Upper lobe of right lung (tissue), 1 donor: ENCODE measurements around the gene MPND. TPM values are rescaled to one million over a fixed set of nuclear protein-coding genes. Genes with fewer than 3 reads are reported as not detected.

ENCODE experiments used
- ATAC-seq: fragments of 200-7000 bp; cut with Tn5 transposase; one replicate; pipeline ENCODE4 v1.9.1; 2020; ENCODE audit warnings: mild to moderate bottlenecking, moderate library complexity
- DNase-seq: peaks from one replicate; pipeline ENCODE4 v3.0.0-alpha.2; 2020
- H3K27ac ChIP-seq: fragments of 200-600 bp; one replicate; pipeline ENCODE4 v1.8.0; 2022
- H3K27me3 ChIP-seq: fragments of 200-600 bp; one replicate; pipeline ENCODE4 v1.8.0; 2022; ENCODE audit warnings: mild to moderate bottlenecking
- H3K36me3 ChIP-seq: fragments of 200-600 bp; one replicate; pipeline ENCODE4 v1.8.0; 2022
- H3K4me1 ChIP-seq: fragments of 200-600 bp; one replicate; pipeline ENCODE4 v1.8.0; 2022
- H3K4me3 ChIP-seq: fragments of 200-600 bp; one replicate; pipeline ENCODE4 v1.8.0; 2022; ENCODE audit warnings: mild to moderate bottlenecking
- H3K9me3 ChIP-seq: fragments of 200-600 bp; one replicate; pipeline ENCODE4 v1.8.0; 2022
- intact Hi-C: fragments of 100-400 bp; cut with DNase I; formaldehyde crosslinking; loops from one replicate; pipeline ENCODE4 v1.11.0; 2022
- total RNA-seq: library from RNA; stranded (reverse); fragmentation: NEBNext Ultra II Directional; extraction: Animal tissue kit (Norgen Biotek cat#: 25700); gene quantifications from one replicate; pipeline ENCODE4 v1.2.1, GENCODE V29; 2021
- TF ChIP-seq, protein P1 (sequence below): fragments of 200-600 bp; IDR thresholded peaks from one replicate; pipeline ENCODE4 v1.8.0; 2022; ENCODE audit warnings: antibody characterized with exemption
- donor health status: DM: no; HTN: yes; CAD: no; lungs with severe emphysema.

MPND gene
- total RNA-seq, 1 donor from 2014 or later, result 29.3 TPM

DNA sequence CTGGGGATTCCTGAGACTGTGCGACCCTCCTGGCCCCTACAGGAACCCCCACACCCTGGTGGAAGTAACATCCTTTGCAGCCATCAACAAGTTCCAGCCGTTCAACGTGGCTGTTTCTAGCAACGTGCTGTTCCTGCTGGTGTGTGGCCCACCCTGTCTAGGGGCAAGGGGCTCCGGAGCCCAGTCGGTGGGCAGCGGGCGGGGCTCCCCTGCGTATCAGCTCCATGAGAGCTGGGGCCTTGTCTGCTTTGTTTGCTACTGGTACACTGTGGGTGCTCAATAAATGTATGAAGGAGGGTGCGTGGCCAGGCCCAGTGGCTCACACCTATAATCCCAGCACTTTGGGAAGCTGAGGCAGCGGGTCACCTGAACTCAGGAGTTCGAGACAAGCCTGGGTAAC, 10.9 kb downstream of the MPND start:
- no peak overlapping the region for H3K4me3 ChIP-seq
- peaks cover 16% of the 10 kb centered on the region for H3K36me3 ChIP-seq
- H3K27me3 ChIP-seq, result no peaks in the 10 kb centered on the region
- ATAC-seq (no peak), DNase-seq (no peak)
- intact Hi-C loops, result no loop called here
- H3K9me3 ChIP-seq, result no peaks in the 10 kb centered on the region
- TF ChIP-seq, protein P1, sequence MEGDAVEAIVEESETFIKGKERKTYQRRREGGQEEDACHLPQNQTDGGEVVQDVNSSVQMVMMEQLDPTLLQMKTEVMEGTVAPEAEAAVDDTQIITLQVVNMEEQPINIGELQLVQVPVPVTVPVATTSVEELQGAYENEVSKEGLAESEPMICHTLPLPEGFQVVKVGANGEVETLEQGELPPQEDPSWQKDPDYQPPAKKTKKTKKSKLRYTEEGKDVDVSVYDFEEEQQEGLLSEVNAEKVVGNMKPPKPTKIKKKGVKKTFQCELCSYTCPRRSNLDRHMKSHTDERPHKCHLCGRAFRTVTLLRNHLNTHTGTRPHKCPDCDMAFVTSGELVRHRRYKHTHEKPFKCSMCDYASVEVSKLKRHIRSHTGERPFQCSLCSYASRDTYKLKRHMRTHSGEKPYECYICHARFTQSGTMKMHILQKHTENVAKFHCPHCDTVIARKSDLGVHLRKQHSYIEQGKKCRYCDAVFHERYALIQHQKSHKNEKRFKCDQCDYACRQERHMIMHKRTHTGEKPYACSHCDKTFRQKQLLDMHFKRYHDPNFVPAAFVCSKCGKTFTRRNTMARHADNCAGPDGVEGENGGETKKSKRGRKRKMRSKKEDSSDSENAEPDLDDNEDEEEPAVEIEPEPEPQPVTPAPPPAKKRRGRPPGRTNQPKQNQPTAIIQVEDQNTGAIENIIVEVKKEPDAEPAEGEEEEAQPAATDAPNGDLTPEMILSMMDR, result no peak
- H3K27ac ChIP-seq, result no peak overlapping the region
- no peaks in the 10 kb centered on the region for H3K4me1 ChIP-seq

DNA sequence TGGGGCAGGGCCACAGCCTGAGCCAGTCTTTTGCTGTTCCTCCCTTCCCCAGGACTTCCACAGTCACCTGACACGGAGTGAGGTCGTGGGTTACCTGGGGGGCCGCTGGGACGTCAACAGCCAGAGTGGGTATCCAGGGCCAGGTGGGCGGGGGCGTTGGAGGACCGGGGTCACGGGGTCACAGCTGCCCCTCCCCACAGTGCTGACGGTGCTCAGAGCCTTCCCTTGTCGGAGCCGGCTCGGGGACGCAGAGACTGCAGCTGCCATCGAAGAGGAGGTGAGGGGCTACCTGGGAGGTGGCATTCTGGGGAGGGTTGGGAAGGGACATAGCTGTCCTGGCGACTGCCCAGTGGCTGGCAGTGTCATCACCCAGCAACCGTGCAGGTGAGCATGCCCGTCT, 11.5 kb downstream of the MPND start:
- TF ChIP-seq, protein P1, result no peak
- no peaks in the 10 kb centered on the region for H3K4me1 ChIP-seq
- no peak overlapping the region for H3K27ac ChIP-seq
- H3K4me3 ChIP-seq, result no peak overlapping the region
- intact Hi-C loops, result no loop called here
- DNase-seq (no peak), ATAC-seq (no peak)
- peaks cover 22% of the 10 kb centered on the region for H3K36me3 ChIP-seq
- H3K9me3 ChIP-seq, result no peaks in the 10 kb centered on the region
- no peaks in the 10 kb centered on the region for H3K27me3 ChIP-seq

- H3K4me1 ChIP-seq, result no peaks in the 10 kb centered on the region
- H3K4me3 ChIP-seq, result no peak overlapping the region
- H3K36me3 ChIP-seq, result peaks cover 43% of the 10 kb centered on the region
- H3K27ac ChIP-seq, result no peak overlapping the region
- H3K9me3 ChIP-seq, result no peaks in the 10 kb centered on the region
- TF ChIP-seq, protein P1, result no peak
- DNase-seq, result no peak
- intact Hi-C loops, result no loop called here
- ATAC-seq, result no peak
- no peaks in the 10 kb centered on the region for H3K27me3 ChIP-seq
These were observed 13.9 kb downstream of the MPND start for GRCh38 chr19:4357095-4357797.

DNA sequence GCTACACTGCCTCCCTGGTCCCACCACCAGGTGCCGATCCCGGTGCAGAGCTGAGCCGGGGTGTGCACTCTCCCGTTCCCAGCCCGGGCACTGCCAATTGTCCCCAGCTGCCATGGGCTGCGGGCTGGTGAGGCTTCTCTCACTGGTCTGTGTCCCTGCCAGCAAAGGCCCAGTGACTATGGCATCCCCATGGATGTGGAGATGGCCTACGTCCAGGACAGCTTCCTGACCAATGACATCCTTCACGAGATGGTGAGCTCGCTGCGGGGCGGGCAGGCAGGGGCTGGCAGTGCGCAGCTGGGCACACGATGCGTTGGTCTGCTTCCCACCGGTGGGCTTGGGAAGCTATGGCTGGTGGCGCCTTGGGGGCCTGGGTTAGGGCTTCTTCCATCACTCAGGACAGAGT, 14.6 kb downstream of the MPND start:
- Histone ChIP-seq H3K4me1 (no peaks in the 10 kb centered on the region), H3K36me3 (peaks cover 50% of the 10 kb centered on the region), H3K9me3 (no peaks in the 10 kb centered on the region), H3K4me3 (no peak overlapping the region), H3K27me3 (no peaks in the 10 kb centered on the region), H3K27ac (no peak overlapping the region)
- ATAC-seq (no peak), DNase-seq (no peak)
- TF ChIP-seq, protein P1, result no peak
- intact Hi-C loops, result no loop called here

DNA sequence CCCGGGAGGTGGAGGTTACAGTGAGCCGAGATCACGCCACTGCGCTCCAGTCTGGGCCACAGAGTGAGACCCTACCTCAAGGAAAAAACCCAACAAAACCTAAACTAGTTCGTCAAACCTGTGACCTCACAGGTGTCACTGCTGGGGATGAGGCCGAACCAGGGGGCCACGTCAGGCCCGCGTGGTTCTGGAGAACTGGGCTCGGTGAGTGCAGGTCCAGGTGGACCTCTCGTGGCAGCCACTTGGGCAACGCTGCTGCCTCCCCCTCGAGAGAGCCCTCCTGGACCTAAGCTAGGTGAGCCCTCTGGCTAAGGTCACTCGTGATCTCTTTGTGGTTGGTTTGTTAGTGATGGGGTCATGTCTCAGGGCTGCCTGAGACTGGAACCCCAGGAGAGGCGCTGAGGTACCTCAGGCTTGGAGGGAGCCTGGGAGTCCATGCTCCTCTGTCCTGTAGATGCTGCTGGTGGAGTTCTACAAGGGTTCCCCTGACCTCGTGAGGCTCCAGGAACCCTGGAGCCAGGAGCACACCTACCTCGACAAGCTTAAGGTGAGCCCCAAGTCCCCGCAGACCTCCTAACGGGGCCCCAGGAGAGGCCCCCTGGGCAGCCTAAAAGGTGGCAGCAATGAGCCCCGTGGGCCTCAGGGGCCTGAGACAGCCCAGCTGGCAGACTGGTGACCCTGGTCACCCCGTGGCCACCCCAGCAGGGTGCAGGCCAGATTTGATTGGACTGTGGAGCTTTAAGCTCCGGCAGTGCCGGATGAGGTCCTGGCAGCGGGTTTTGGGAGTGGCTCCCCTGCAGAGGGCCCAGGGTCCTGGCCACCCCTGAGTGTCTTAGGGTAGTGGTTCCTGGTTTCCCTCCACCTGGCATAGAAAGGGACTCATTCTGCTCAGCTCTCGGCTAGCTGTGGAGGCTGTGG, 15.6 kb downstream of the MPND start:
- Histone ChIP-seq H3K9me3 (no peaks in the 10 kb centered on the region), H3K4me1 (no peaks in the 10 kb centered on the region), H3K27ac (no peak overlapping the region), H3K4me3 (no peak overlapping the region), H3K36me3 (peaks cover 60% of the 10 kb centered on the region), H3K27me3 (no peaks in the 10 kb centered on the region)
- DNase-seq (no peak), ATAC-seq (no peak)
- intact Hi-C loops, result no loop called here
- TF ChIP-seq, protein P1, result no peak
